ENCODE results near the gene POLR1G.

- TF ChIP-seq POLR2A (IDR thresholded peaks at IDR 0.05) = no peak
- no peak for TF ChIP-seq CTCF (IDR thresholded peaks at IDR 0.05)
Observed at GRCh38 chr19:45417151-45417550, 10.7 kb downstream of the POLR1G start.

Measured in uterus (tissue), 2 donors.